IMR-90 (cell line): Measurements from ENCODE around the gene RFX4. TPM values are rescaled to one million over a fixed set of nuclear protein-coding genes. Genes with fewer than 3 reads are reported as not detected.

ENCODE experiments used
- ATAC-seq: fragments of 200-7000 bp; cut with Tn5 transposase; 2 replicates; pipeline ENCODE4 v1.9.1; 2020; ENCODE audit warnings: low read depth, mild to moderate bottlenecking, moderate library complexity
- BruUV-seq: library from RNA; stranded (reverse); fragments of 400-500 nt; replicated peaks from 2 replicates; lab custom pipeline; 2021; lab: Mats Ljungman, UMichigan
- CTCF ChIA-PET: fragments of 300-600 bp; formaldehyde crosslinking; extraction: SDS; loops from one replicate; lab custom pipeline; 2021; ENCODE audit warnings: antibody characterized with exemption; lab: Yijun Ruan, JAX
- POLR2A ChIA-PET: fragments of 300-600 bp; sonication (Branson Sonifier 250); formaldehyde crosslinking; loops from one replicate; lab custom pipeline; 2022; ENCODE audit warnings: antibody characterized with exemption; ENCODE audit not compliant: unreplicated experiment; lab: Charles Lee
- DNase-seq: peaks from one replicate; pipeline ENCODE4 v3.0.0; 2013
- H2AFZ ChIP-seq: replicated peaks from 2 replicates; pipeline ENCODE3; 2013; ENCODE audit warnings: low read length, mild to moderate bottlenecking; ENCODE audit not compliant: poor library complexity
- H2AK5ac ChIP-seq: 2 replicates; pipeline ENCODE4 v1.6.1; 2013; ENCODE audit warnings: low read depth, low read length, inconsistent platforms
- H2AK9ac ChIP-seq: replicated peaks from 2 replicates; pipeline ENCODE3; 2013; ENCODE audit warnings: mild to moderate bottlenecking, low read depth, low read length, moderate library complexity; ENCODE audit not compliant: poor library complexity
- H2BK120ac ChIP-seq: 2 replicates; pipeline ENCODE4 v1.6.1; 2013; ENCODE audit warnings: low read depth, low read length, inconsistent platforms
- H2BK15ac ChIP-seq: 3 replicates; pipeline ENCODE4 v1.6.1; 2013; ENCODE audit warnings: low read depth, low read length, inconsistent platforms
- H2BK20ac ChIP-seq: 2 replicates; pipeline ENCODE4 v1.6.1; 2013; ENCODE audit warnings: low read depth, mild to moderate bottlenecking, inconsistent platforms, low read length, moderate library complexity
- H2BK5ac ChIP-seq: 2 replicates; pipeline ENCODE4 v1.6.1; 2013; ENCODE audit warnings: mild to moderate bottlenecking, low read depth, low read length, inconsistent platforms; ENCODE audit not compliant: poor library complexity, severe bottlenecking
- H3K14ac ChIP-seq: replicated peaks from 2 replicates; pipeline ENCODE4 v1.6.1; 2013; ENCODE audit warnings: low read depth, low read length, inconsistent platforms
- H3K18ac ChIP-seq: 2 replicates; pipeline ENCODE4 v1.6.1; 2013; ENCODE audit warnings: low read depth, low read length, control low read depth
- H3K23ac ChIP-seq: 2 replicates; pipeline ENCODE4 v1.6.1; 2013; ENCODE audit warnings: low read depth, low read length, inconsistent platforms
- H3K27ac ChIP-seq: 2 replicates; pipeline ENCODE4 v1.5.1; 2013; ENCODE audit warnings: mild to moderate bottlenecking, control low read depth, low read length; ENCODE audit not compliant: insufficient read depth
- H3K27me3 ChIP-seq: 2 replicates; pipeline ENCODE4 v1.6.1; 2013; ENCODE audit warnings: low read length; ENCODE audit not compliant: control insufficient read depth, insufficient read depth
- H3K36me3 ChIP-seq: 2 replicates; pipeline ENCODE4 v1.6.1; 2013; ENCODE audit warnings: low read length, mixed read lengths; ENCODE audit not compliant: control insufficient read depth, insufficient read depth
- H3K4ac ChIP-seq: 2 replicates; pipeline ENCODE4 v1.6.1; 2013; ENCODE audit warnings: low read depth, low read length, inconsistent platforms
- H3K4me1 ChIP-seq: 2 replicates; pipeline ENCODE4 v1.6.1; 2013; ENCODE audit warnings: low read length, mixed read lengths; ENCODE audit not compliant: control insufficient read depth, insufficient read depth
- H3K4me2 ChIP-seq: 2 replicates; pipeline ENCODE4 v1.6.1; 2013; ENCODE audit warnings: low read depth, mild to moderate bottlenecking, control low read depth, low read length, moderate library complexity
- H3K4me3 ChIP-seq: 2 replicates; pipeline ENCODE4 v1.5.1; 2013; ENCODE audit warnings: low read depth, mild to moderate bottlenecking, control low read depth, low read length, moderate library complexity; ENCODE audit not compliant: insufficient read depth
- H3K56ac ChIP-seq: 2 replicates; pipeline ENCODE4 v1.6.1; 2013; ENCODE audit warnings: low read length, inconsistent platforms; ENCODE audit not compliant: insufficient read depth; ENCODE audit errors: extremely low read depth
- H3K79me1 ChIP-seq, 2 experiments: 2 replicates each; pipeline ENCODE4 v1.6.1; 2013; ENCODE audit warnings: low read length in 2 of 2, inconsistent platforms in 1 of 2, low read depth in 1 of 2
- H3K9ac ChIP-seq: 2 replicates; pipeline ENCODE4 v1.6.1; 2013; ENCODE audit warnings: low read depth, low read length, control low read depth
- H3K9me1 ChIP-seq: 2 replicates; pipeline ENCODE4 v1.6.1; 2013; ENCODE audit warnings: low read length, inconsistent platforms; ENCODE audit not compliant: insufficient read depth
- H3K9me3 ChIP-seq: 2 replicates; pipeline ENCODE4 v1.6.1; 2013; ENCODE audit warnings: low read length; ENCODE audit not compliant: control insufficient read depth, insufficient read depth
- H4K20me1 ChIP-seq: 2 replicates; pipeline ENCODE4 v1.6.1; 2013; ENCODE audit warnings: low read length, inconsistent platforms; ENCODE audit not compliant: insufficient read depth
- H4K5ac ChIP-seq: 2 replicates; pipeline ENCODE4 v1.6.1; 2013; ENCODE audit warnings: mild to moderate bottlenecking, low read depth, low read length, control low read depth
- H4K8ac ChIP-seq, 2 experiments: 2 replicates each; pipeline ENCODE4 v1.6.1; 2013; ENCODE audit warnings: low read depth in 2 of 2, low read length in 2 of 2, control low read depth in 1 of 2, inconsistent platforms in 1 of 2
- H4K91ac ChIP-seq: 2 replicates; pipeline ENCODE4 v1.6.1; 2013; ENCODE audit warnings: low read depth, low read length, inconsistent platforms; ENCODE audit not compliant: insufficient read depth
- BHLHE40 ChIP-seq: fragments of 150-350 bp; IDR thresholded peaks from 2 replicates; pipeline ENCODE4 v1.6.1; 2016; ENCODE audit warnings: mild to moderate bottlenecking, low read depth, low read length
- CEBPB ChIP-seq: IDR thresholded peaks from 2 replicates; pipeline ENCODE4 v1.6.1; 2012; ENCODE audit warnings: low read depth, low read length, improper control_type of control experiment
- CHD1 ChIP-seq: IDR thresholded peaks from 2 replicates; pipeline ENCODE4 v1.6.1; 2012; ENCODE audit warnings: low read depth, low read length, improper control_type of control experiment
- FOS ChIP-seq: fragments of 150-350 bp; IDR thresholded peaks from 2 replicates; pipeline ENCODE4 v1.6.1; 2016; ENCODE audit warnings: low read depth, low read length
- MAFK ChIP-seq: IDR thresholded peaks from 2 replicates; pipeline ENCODE4 v1.6.1; 2012; ENCODE audit warnings: low read depth, low read length, improper control_type of control experiment
- MAZ ChIP-seq: IDR thresholded peaks from 2 replicates; pipeline ENCODE4 v1.6.1; 2012; ENCODE audit warnings: low read depth, mild to moderate bottlenecking, low read length, improper control_type of control experiment, moderate library complexity, borderline replicate concordance
- MXI1 ChIP-seq: IDR thresholded peaks from 2 replicates; pipeline ENCODE4 v1.6.1; 2012; ENCODE audit warnings: low read depth, mild to moderate bottlenecking, low read length, moderate library complexity, borderline replicate concordance
- NFE2L2 ChIP-seq: fragments of 150-350 bp; IDR thresholded peaks from 2 replicates; pipeline ENCODE4 v1.6.1; 2016; ENCODE audit warnings: low read depth, mild to moderate bottlenecking, low read length
- RAD21 ChIP-seq: IDR thresholded peaks from 2 replicates; pipeline ENCODE4 v1.6.1; 2012; ENCODE audit warnings: low read length, improper control_type of control experiment
- RCOR1 ChIP-seq: IDR thresholded peaks from 2 replicates; pipeline ENCODE4 v1.6.1; 2012; ENCODE audit warnings: mild to moderate bottlenecking, low read length, improper control_type of control experiment; ENCODE audit not compliant: insufficient replicate concordance
- RFX5 ChIP-seq: IDR thresholded peaks from 2 replicates; pipeline ENCODE4 v1.8.0; 2012; ENCODE audit warnings: low read depth, mild to moderate bottlenecking, low read length, moderate library complexity
- SMC3 ChIP-seq: fragments of 150-350 bp; IDR thresholded peaks from 2 replicates; pipeline ENCODE4 v1.6.1; 2016; ENCODE audit warnings: low read depth, mild to moderate bottlenecking, antibody characterized with exemption, low read length, moderate library complexity
- WGBS, 2 experiments: methylation state at CpG; one replicate each; pipeline versions ENCODE4 v1.1.5 to v1.1.7; 2013; ENCODE audit warnings: missing lambda C conversion rate in 2 of 2; ENCODE audit not compliant: insufficient read length in 1 of 2; ENCODE audit errors: extremely low coverage in 2 of 2; 5-methylcytosine and 5-hydroxymethylcytosine counted together
- dilution Hi-C: fragments of 300-500 bp; cut with HindIII; formaldehyde crosslinking; loops from one replicate; pipeline ENCODE4 v1.14.3; 2018; ENCODE audit warnings: low sequenced_read_pairs; ENCODE audit not compliant: unreplicated experiment
- in situ Hi-C: fragments of 300-500 bp; cut with MboI; formaldehyde crosslinking; loops from 3 replicates; pipeline ENCODE4 v1.14.3; 2019; ENCODE audit warnings: low sequenced_read_pairs, inconsistent platforms, mixed read lengths
- intact Hi-C: fragments of 100-400 bp; cut with micrococcal nuclease; formaldehyde crosslinking; loops from 2 replicates; pipeline ENCODE4 v1.10.0; 2022
- polyA plus RNA-seq, 3 experiments: library from polyadenylated mRNA; depleted of rRNA; stranded (reverse); fragments of >200 nt; gene quantifications; 2 replicates each; pipeline ENCODE4 v1.2.3, GENCODE V29; 2012; ENCODE audit warnings: low replicate concordance in 1 of 3
- total RNA-seq: library from RNA; depleted of rRNA; stranded (reverse); fragments of >200 nt; gene quantifications from 2 replicates; pipeline ENCODE4 v1.2.3, GENCODE V29; 2012
- TF ChIP-seq, protein P1 (sequence below): fragments of 150-350 bp; IDR thresholded peaks from 2 replicates; pipeline ENCODE4 v1.6.1; 2017; ENCODE audit warnings: mild to moderate bottlenecking, antibody characterized with exemption, low read length, low read depth
- TF ChIP-seq, protein P2 (sequence below): fragments of 150-350 bp; IDR thresholded peaks from 2 replicates; pipeline ENCODE4 v1.6.1; 2016; ENCODE audit warnings: low read depth, mild to moderate bottlenecking, low read length, moderate library complexity, borderline replicate concordance

The RFX4 gene
- total and polyA plus RNA-seq, 2 of the 4 experiments (the other 2 are of a cell fraction), result not detected

DNA sequence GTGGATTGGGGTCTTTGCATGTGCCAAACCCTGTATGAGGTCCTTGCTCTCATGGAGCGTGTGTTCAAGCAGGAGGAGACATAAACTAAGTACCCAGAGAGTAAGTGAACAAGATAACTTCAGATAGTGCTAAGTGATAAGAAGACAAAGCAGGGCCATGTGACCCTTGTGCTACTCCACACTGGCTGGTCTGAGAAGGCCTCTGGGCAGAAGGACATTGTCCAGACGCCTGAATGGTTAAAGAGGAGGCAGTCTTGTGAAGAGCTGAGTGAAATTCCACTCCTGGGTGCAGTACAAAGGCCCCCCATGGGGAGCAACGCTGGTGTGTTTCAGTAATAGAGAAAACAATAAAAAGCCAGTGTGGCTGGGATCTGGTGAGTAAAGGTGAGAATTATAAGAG is 98.4 kb downstream of the RFX4 start:
- H4K20me1 ChIP-seq, result no peaks in the 10 kb centered on the region
- H3K27me3 ChIP-seq, result no peaks in the 10 kb centered on the region; the same call in 1 of the 2 replicates
- no peak overlapping the region for H3K14ac ChIP-seq
- intact Hi-C loops (no loop called here), dilution Hi-C loops (no loop called here), in situ Hi-C loops (no loop called here)
- no peak overlapping the region for H4K5ac ChIP-seq
- no peak overlapping the region for H4K8ac ChIP-seq
- no peak for ATAC-seq
- no peaks in the 10 kb centered on the region for H3K9me1 ChIP-seq
- no peak overlapping the region for H2BK5ac ChIP-seq
- H3K18ac ChIP-seq, result no peak overlapping the region
- no peak overlapping the region for H2BK120ac ChIP-seq
- no peak overlapping the region for H2BK20ac ChIP-seq
- no peak overlapping the region for H3K4me2 ChIP-seq
- no peaks in the 10 kb centered on the region for H3K36me3 ChIP-seq
- H3K23ac ChIP-seq, result no peak overlapping the region
- no peaks in the 10 kb centered on the region for H3K4me1 ChIP-seq
- H2AK5ac ChIP-seq, result no peak overlapping the region
- no peak overlapping the region for H3K4ac ChIP-seq
- H2AFZ ChIP-seq, result no peak overlapping the region
- no peak for TF ChIP-seq CHD1
- TF ChIP-seq RCOR1, result no peak
- no peak for TF ChIP-seq MXI1
- TF ChIP-seq MAFK, result no peak
- TF ChIP-seq, protein P1, sequence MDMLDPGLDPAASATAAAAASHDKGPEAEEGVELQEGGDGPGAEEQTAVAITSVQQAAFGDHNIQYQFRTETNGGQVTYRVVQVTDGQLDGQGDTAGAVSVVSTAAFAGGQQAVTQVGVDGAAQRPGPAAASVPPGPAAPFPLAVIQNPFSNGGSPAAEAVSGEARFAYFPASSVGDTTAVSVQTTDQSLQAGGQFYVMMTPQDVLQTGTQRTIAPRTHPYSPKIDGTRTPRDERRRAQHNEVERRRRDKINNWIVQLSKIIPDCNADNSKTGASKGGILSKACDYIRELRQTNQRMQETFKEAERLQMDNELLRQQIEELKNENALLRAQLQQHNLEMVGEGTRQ, result no peak
- TF ChIP-seq NFE2L2, result no peak
- no peak for TF ChIP-seq SMC3
- no peak for TF ChIP-seq RFX5
- no peak for TF ChIP-seq RAD21
- no peak for TF ChIP-seq MAZ
- no peak for TF ChIP-seq FOS
- TF ChIP-seq CEBPB, result no peak
- TF ChIP-seq BHLHE40, result no peak
- TF ChIP-seq, protein P2, sequence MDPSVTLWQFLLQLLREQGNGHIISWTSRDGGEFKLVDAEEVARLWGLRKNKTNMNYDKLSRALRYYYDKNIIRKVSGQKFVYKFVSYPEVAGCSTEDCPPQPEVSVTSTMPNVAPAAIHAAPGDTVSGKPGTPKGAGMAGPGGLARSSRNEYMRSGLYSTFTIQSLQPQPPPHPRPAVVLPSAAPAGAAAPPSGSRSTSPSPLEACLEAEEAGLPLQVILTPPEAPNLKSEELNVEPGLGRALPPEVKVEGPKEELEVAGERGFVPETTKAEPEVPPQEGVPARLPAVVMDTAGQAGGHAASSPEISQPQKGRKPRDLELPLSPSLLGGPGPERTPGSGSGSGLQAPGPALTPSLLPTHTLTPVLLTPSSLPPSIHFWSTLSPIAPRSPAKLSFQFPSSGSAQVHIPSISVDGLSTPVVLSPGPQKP, result no peak
- WGBS, 2 experiments, result 0% methylated on average over 1 of the region's 3 CpGs; no CpG with 5 or more reads in 1 of the 2 experiments
- no peak overlapping the region for H4K91ac ChIP-seq
- H3K9ac ChIP-seq, result no peak overlapping the region
- no peak overlapping the region for H3K4me3 ChIP-seq
- H3K9me3 ChIP-seq, result no peaks in the 10 kb centered on the region
- no TSS peak for BruUV-seq
- POLR2A ChIA-PET, result no interaction called here
- no peak overlapping the region for H2AK9ac ChIP-seq
- H2BK15ac ChIP-seq, result no peak overlapping the region
- H3K27ac ChIP-seq, result no peak overlapping the region
- H3K79me1 ChIP-seq, result no peaks in the 10 kb centered on the region
- CTCF ChIA-PET, result no interaction called here
- H3K56ac ChIP-seq, result no peak overlapping the region
- no peak for DNase-seq
